GM18498 (cell line): Measurements from ENCODE around the gene ZNF397.
A peak's percentile ranks its signal among the peaks of the same experiment; 100 is the strongest.

Source experiments
- ATAC-seq: cut with Tn5 transposase; IDR thresholded peaks from one replicate; pipeline ENCODE4 v1.9.1; 2021; ENCODE audit warnings: mild to moderate bottlenecking, moderate library complexity; ENCODE audit not compliant: unreplicated experiment

Gene ZNF397

DNA sequence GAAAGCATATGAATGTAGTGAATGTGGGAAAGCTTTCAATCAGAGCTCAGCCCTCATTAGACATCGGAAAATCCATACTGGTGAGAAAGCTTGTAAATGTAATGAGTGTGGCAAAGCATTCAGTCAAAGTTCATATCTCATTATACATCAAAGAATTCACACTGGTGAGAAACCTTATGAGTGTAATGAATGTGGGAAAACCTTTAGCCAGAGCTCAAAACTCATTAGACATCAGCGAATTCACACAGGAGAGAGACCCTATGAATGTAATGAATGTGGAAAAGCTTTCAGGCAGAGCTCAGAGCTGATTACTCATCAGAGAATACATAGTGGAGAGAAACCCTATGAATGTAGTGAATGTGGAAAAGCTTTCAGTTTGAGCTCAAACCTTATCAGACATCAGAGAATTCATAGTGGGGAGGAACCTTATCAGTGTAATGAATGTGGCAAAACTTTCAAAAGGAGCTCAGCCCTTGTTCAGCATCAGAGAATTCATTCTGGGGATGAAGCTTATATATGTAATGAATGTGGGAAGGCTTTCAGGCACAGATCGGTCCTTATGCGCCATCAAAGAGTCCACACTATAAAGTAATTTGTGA is 5.0 kb downstream of the ZNF397 start:
- ATAC-seq, result no peak

DNA sequence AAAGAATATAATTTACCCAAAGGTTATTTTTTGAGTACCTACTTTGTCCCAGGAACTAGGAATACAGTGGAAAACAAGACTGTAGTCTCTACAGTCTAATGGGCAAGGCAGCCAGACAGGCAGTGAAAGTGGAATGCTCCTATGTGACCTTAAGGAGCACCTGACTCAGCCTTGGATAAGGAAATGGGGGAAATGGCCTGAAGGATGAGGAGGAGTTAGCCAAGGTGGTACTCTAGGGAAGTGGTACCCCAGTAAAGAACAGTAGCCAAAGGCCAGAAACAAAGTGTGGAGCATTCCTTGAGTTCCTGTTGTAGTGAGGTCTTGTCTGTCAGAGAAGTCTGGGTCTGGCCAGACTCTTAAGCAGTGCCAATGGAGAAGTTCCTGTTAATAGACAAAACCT is 6.0 kb downstream of the ZNF397 start:
- ATAC-seq, result no peak

DNA sequence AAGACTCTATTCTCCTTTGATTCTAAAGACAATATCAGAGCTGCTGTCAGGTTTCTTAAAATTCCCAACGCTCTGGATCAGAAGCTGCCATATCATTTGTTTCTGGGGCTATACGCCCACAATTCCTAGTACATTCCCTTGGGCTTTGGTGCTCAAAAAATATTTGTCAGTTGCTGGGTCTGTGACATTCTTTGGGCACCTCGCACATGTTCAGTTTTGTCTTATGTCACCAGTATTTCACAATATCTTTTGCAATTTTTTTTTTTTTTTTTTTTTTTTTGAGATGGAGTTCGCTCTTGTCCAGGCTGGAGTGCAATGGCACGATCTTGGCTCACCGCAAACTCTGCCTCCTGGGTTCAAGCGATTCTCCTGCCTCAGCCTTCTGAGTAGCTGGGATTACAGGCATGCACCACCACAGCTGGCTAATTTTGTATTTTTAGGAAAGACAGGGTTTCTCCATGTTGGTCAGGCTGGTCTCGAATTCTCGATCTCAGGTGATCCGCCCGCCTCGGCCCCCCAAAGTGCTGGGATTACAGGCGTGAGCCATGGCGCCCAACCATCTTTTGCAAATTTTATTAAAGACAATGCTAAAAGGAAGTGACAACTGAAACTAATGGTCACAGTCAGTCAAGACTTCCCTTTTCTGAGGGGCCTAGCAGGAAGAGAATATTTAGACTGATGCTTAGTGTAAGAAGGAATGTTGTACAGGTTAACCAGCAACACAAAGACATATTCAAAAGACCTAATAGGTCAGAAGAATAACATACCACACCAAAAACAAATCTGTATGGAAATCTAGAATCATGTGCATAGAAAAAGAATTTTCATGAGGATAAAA is 6.8 kb downstream of the ZNF397 start:
- ATAC-seq, result no peak

DNA sequence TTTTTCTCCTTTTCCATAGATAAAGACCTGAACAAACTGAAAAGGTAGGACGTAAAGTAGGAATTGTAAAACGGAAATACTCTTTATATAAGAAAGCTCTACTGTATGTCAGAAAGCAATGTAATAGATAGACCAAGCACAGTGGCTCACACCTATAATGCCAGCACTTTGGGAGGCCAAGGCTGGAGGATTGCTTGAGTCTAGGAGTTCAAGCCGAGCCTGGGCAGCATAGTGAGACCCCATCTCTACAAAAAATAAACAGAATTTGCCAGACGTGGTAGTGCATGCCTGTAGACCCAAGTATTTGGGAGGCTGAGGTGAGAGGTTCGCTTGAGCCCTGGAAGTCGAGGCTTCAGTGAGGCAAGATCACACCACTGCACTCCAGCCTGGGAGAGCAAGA is 7.6 kb downstream of the ZNF397 start:
- ATAC-seq, result no peak

DNA sequence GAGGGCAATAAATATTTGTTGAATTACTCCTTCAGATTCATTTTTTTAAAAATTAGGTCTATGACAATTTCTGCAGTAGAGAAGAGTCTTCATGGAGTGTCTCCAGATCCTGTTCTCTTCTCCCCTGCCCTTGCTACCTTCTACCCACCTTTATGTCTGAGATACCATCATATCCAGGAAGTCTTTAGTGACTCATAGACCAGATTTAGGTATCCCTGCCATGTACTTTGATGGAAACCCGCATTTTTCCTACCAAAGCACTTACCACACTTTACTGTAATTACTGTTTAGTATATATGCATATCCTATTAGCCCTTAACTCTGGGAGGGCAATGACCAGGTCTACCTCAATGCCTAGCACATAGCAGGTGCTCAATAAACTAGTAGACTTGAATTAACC is 11.6 kb downstream of the ZNF397 start:
- no peak for ATAC-seq

DNA sequence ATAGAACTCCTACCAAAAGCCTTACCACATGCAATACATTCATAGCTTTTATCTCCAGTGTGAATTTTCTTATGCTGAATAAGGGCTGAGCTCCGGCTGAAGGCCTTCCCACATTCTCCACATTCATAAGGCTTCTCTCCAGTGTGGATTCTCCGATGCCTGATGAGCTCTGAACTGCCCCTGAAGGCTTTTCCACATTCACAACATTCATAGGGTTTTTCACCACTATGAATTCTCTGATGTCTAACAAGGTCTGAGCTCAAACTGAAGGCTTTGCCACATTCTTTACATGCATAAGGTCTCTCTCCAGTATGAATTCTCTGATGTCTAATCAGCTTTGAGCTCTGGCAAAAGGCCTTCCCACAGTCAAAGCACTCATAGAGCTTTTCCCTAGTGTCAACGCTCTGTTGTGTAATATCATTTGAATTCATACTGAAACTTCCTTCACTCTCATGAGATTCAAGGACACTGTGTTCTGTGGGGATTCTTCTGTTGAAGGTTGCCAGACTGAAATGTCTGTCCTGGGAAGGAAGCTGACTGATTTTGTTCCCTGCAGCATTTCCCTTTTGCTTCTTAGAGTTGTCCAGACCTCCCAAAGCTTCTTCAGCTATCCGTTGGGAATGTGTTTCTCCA is 12.9 kb downstream of the ZNF397 start:
- no peak for ATAC-seq

DNA sequence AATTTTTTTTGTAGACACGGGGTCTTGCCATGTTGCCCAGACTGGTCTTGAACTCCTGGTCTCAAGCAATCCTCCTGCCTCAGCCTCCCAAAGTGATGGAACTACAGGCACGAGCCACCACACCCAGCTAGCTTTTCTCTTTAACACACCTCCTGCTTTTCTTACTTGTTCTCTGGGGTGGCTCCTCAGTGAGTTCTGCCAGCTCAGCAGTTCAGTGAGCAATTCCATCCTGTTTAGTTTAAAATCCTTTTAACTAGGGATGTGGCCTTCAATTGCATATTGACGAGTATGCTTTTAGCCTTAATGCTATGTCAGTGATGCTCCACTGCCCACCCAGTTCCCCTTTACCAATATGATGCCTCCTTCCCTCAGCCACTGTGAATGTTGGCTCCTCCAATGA is 16.1 kb downstream of the ZNF397 start:
- no peak for ATAC-seq

DNA sequence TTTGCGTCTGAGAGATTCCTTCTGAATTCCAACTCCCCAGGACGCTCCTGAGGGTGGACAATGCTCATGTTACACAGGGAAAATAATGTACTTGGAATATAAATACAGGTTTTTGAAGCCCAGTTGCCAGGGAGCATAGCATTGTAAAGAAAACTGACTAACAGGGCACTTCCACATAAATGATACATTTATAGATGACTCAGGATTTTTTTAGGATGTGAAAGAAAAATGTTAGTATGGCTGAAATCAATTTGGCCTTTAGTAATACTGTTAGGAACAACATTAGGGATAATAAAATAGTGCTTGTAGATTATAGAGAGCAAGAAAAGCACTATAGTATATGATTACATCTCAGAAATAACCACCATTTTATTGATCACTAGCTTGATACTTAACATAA is 23.6 kb downstream of the ZNF397 start:
- ATAC-seq, result no peak

DNA sequence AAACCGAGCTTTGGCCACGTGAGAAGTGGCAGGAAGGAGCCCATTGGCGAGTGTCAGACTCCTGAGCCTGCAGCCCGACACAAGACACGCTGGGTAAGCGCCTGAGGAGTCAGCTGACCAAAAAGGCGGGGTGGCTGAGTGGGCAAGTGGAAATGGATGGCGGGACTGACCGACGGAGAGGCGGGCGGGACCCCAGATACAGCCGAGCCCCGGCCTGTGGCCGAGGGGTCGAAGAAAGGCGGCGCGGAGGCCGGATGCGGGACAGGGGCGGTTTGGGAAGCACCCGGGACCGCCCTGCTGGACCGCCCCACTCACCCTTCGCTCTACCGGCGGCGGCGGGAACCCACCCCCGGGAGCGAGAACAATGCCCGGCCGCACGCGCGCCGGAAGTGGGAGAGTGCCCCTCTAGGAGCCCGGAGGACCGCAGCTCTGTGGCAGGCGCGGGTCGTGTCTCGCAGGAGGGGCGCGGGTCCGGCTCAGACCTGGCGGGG is 26.4 kb downstream of the ZNF397 start:
- ATAC-seq, result peak; percentile 85

DNA sequence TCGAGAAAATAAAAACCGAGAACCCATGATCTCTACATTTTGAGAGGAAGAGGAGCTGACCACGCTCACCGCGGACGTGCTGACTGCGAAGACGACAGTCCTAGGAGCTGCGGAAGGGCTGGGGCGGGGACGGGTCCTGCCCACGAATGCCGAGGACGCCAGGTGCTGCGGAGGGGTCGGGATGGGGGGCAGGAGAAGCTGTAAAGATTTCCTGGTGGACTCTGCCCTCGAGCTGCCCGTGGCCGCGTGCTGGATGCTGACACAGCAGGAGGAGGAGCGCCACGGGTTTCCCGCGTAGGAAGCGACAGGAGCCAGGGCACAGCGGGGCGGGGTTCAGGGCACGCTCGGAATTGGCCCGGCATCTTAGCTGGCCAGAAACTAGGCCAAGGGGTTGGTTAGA is 27.0 kb downstream of the ZNF397 start:
- peak; percentile 5 for ATAC-seq

DNA sequence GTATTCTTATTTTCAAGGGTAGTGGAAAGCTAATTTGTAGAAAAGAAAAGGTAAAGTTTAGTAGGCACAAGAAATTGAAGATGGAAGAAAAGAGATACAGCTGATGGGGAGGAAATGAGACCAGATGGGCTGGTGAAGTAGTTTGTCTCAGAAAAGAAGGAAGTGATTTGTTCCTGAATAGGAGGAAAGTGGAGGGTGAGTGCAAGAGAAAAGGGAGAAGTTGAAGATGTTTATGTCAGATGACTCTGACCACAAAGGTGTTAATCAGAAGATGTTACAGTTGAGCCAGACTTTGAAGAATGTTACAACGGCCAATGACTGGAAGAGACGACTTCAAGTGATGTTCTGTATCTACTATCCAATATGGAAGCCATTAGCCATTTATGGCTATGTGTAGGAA is 28.0 kb downstream of the ZNF397 start:
- ATAC-seq, result no peak

DNA sequence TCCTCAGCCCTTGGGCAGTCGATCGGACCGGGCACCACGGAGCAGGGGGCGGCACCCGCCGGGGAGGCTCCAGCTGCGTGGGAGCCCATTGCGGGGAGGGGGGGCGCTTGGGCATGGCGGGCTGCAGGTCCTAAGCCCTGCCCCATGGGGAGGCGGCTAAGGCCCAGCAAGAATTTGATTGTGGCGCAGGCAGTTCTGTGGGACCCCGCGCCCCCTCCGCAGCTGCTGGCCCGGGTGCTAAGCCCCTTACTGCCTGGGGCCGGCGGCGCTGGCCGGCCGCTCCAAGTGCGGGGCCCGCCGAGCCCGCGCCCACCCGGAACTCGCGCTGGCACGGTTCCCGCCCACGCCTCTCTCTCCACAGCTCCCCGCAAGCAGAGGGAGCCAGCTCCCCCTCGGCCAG is 30.8 kb downstream of the ZNF397 start:
- no peak for ATAC-seq

DNA sequence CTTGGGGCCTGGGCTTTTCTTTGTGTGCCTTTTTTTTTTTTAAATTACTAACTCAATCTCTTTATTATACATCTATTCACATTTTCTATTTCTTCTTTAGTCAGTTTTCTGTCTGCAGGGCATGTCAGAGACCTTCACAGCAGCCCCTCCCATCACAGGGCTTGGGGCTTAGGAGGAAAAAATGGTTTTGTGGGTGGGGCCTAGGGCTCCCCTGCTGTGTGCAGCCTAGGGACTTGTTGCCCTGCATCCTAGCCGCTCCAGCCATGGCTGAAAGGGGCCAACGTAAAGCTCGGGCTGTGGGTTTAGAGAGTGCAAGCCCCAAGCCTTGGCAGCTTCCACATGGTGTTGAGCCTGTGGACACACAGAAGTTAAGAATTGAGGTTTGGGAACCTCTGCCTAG is 35.4 kb downstream of the ZNF397 start:
- no peak for ATAC-seq

DNA sequence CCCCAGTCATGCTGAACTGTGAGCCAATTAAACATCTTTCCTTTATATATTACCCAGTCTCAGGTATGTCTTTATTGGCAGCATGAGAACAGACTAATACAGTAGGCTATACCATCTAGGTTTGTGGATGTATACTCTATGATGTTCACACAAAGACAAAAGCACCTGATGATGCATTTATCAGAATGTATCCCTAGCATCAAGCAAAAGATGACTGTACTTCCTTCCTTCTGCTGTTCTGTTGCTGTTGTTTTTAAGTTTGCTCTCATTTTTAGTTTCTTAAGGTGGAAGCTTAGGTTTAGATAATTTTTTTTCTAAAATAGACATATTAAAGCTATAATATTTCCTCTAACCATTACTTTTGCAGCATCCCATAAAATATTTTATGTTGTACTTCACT is 36.8 kb downstream of the ZNF397 start:
- ATAC-seq, result no peak

DNA sequence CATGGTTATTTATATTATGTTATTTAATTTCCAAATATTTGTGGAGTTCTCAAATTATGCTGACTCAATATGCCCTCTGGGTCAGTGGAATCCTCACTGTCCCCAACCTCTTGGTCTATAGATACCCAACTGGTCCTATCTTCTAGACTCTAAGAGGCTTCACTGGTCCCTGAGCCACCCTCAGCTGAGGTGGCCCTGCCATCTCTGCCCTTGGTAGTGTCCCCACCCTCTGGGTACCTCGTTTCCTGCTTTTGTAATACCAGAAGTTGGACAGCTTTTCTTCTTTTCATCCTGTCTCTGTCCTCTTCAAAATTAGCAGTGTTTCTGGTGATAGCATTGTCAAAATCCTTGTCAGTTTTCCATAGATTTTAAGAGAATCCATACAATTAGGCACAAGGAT is 37.3 kb downstream of the ZNF397 start:
- no peak for ATAC-seq

DNA sequence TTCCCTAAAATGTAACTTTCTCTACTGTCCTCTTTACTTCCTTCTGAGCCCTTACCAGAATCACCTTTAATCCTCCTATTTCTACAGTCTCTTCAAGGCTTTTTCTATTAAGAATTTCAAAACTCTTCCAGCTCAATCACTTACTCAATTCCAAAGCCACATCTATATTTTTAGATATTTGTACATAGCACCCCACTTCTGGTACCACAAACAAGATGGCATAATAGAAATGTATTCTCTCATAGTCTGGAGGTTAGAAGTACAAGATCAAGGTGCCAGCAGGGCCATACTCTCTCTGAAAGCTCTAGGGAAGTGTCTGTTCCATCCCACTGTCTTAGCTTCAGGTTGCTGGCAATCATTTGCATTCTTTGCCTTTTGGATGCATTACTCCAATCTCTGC is 38.1 kb downstream of the ZNF397 start:
- ATAC-seq, result no peak

DNA sequence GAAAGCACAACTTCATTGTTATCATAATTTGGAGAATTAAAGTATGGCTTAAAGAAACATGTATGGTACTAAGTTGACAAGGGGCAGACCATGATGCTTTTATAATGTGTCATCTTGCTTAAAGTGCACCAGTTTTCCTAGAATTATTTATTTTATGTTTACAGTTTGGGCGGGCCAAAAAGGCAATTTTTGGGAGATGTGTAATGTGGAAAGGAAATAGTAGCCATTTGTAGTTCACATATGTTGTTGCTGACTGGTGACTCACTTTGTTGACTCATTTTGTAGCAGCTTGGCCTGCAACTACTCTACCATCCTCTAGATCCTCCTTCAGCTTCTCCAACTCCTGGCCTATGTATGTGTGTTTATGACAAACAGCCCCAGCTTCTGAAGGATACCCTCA is 41.5 kb downstream of the ZNF397 start:
- ATAC-seq, result no peak

DNA sequence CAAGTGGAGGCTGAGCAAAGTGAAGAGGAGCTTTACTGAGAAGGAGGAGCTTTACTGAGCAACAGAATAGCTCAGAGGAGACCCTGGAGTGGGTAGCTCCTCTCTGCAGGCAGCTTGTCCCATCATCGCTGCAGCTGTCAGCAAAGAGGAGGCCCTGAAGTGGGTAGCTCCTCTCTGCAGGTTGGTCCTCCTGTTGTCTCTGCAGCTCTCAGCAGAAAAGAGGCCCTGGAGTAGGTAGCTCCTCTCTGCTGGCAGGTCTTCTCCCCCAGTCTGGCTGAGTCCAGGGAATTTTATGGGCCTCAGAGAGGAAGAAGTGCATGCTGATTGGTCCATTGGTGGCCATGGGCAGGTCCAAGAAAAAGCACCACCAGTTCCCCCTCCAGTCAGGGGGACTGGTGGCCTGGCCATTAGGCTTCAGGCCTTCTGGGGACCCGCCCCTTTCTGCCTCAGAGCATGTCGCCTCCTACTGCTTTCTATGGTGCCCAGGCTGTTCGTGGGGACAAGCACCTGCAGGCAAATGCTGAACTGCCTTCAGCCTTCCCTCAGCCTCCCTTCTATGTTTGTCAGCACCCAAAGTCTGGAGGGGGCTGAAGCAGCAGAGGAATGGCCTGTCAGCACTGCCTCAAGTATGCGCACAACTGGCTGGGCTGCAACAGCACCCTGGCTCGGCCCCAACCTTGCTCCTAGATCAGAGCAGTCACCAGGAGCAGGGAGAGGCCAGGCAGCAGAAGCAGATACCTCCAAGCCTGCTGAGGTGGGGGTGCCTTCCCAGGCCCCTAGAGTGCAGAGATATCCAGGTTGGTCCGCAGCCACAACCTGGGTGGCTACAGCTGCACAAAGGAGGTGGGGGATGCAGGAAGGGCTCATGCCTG is 43.3 kb downstream of the ZNF397 start:
- ATAC-seq, result no peak

DNA sequence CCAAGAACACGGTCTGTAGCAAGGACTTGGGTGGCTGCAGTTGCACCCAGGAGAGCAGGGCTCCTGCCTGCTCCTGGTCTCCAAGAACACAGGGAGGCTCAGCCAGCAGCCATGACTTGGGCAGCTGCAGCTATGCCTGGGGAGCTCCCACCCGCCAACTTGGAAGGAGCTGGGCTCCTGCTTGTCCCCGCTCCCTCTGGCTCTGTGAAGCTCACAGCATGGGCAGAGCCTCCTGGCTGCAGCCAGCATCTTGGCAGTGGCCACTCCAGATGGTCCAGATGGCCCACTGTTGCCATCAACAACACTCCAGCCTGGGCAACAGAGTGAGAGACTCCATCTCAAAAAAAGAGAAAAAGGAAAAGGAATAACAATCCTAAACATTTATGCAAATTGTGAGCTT is 44.0 kb downstream of the ZNF397 start:
- ATAC-seq, result no peak

DNA sequence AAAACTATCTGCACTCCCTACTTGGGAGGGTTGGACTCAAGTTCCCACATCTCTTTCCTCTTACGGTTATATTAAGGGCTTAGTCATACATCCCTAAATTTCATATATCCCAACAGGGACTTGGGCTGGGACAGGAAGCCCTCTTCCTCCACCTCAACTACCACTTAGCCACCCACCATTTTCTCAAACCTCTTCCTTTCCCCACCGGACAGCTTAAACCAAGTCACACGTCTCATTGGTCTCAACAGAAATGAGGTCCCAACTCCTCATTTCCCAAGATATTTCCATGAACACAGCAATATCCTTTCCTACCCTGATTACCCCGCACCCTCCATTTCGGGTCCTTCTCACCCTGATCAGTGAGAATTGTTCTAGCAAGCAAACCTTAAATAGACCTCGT is 48.5 kb downstream of the ZNF397 start:
- peak; percentile 4 for ATAC-seq

DNA sequence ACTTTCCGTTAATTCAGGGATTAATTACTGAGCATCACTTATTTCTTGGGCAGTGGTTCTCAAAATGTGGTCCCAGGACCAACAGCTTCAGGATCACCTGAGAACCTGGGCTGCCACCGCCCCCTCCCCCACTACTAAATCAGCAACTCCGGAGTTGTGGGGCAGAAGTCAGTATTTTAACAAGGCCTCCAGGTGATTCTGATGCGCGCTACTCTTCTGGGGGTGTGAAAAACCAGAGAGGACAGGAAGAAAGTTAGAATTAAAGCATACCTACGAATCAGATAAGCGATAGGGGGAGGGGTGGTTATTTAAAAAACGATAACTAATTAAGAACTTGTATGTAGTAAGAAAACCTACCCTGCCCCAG is 48.9 kb downstream of the ZNF397 start:
- ATAC-seq, result peak; percentile 50
